ENCODE results near the gene SUSD4.

SUSD4 gene

DNA sequence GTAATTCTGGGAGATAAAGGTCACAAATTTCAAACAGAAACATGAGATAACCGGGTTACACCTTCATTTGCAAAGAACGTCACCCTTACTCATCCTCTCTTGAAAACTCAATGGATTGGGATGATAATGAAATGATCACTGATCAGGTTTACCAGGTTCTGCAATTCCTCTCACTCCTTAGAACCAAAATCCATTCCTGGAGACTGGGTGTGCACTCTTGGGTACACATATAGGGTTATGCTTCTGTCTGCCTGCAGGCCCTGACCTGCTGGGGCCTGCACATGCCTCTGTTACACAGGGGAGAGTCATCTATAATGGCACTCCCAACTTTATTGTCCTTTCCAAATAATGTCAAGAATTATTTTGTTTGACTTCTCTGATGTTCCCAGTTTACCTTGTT, 8.3 kb downstream of the SUSD4 start:
- DNase-seq, result no peak

DNA sequence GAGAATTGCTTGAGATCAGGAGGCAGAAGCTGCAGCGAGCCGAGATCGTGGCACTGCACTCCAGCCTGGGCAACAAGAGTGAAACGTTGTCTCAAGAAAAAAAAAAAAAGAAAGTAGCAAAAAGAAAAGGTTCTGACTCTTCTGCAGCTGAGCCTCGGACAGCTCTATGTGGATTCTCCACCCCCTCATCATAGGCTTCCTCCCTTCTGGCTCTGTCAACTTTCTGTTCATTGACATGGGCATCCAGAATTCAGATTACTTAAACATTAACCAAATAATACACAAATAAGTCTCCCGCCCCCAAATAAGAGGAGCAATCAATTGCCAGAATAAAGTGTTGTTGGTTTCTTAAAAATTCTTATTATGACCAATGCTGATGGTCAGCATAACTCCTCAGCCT, 10.0 kb downstream of the SUSD4 start:
- DNase-seq, result no peak

DNA sequence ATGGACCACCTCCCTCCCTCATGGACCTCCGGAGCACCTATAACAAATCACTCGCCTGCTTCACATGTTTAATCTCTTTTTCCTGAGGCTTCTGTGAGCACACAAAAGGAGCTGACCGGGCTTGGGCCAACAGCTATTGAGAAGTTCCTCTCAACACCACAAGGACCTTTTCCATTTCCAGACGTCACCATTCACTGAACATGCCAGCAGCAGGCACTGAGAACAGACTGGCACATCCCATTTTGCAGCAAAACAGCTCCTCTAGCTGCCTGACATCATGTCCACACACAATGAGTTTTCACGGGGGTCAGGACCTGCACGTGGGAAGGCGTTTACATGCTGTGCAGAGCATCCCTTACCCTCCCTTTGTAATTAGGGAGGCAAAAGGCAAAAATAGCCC, 11.0 kb downstream of the SUSD4 start:
- no peak for DNase-seq

DNA sequence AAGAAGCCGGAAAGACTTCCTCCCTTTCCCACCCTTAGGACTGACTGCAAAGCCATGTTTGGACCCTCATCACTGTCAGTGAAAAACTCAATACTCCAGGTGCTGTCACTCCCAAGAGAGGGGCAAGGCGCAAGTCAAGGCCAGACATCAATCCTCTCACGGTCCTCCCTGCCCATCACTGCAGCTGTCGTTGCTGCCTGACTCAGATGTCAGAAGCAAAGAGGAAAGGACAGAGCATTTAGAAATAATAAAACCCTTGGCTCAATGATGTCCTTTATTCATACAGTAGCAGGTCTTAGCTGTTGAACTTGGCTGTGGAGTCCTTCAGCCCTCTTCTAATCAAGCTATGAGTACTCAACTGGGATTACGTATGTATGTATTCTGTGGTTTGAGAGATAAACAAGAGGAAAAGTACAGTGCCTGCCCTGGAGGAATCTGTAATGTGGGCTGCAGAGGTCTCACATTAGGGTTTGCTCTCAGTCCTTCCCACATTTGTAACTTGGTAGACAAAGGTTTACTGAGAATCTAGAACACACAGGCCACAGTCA, 13.5 kb downstream of the SUSD4 start:
- no peak for DNase-seq

DNA sequence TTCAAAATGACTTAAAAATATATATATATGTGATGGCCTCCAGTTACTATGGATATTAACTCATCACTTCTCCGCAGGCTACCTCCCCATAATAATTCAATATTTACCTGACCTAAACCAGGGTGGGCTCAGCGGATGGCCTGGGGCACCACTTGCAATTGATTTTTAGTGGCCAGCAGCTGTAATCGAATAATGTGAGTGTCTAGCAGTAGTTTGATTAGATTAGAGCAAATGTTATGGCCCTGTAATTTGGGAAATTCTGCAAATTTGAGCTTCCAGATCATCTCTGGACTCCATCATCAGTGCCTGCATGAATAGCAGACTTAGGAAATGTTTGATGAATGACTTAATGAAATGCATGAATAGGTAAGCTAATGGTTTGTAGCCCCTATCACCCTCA, 14.7 kb downstream of the SUSD4 start:
- DNase-seq, result no peak

DNA sequence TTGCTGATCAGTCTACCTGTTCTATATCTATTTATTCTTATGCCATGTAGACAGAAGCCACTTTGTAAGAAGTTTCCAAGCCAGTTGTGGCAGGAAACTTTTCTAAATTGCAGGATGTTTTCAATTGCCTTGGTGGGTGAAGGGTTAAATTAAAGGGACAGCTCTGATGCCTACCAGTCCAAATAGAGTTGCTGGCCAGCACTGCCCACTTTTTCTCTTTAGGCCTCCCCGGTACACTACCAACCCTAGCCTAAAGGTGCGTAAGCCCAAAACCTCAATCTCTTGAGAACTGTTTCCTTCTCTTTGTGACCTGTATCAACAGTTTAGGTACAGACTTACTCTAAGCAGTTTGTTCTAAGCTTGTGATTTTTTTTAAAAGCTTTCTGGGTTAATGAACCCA, 15.5 kb downstream of the SUSD4 start:
- DNase-seq, result no peak

DNA sequence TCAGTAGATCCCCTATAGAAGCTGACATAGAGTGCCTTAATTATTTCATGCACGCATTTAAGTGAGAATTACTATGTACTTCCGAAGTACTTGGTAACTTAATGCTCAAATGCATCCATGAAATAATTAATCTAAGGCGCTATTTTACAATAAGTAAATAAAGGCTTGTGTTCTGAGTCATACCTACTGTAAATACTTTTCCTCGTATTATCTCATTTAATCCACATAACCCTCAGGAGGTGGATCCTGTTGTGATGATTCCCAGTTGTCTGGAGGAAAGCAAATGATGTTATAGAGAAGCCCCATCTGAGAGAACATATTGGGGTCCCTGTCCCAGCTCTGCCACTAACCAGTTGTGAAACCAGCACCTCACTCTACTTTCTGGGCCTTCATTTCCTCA, 16.4 kb downstream of the SUSD4 start:
- DNase-seq, result no peak

DNA sequence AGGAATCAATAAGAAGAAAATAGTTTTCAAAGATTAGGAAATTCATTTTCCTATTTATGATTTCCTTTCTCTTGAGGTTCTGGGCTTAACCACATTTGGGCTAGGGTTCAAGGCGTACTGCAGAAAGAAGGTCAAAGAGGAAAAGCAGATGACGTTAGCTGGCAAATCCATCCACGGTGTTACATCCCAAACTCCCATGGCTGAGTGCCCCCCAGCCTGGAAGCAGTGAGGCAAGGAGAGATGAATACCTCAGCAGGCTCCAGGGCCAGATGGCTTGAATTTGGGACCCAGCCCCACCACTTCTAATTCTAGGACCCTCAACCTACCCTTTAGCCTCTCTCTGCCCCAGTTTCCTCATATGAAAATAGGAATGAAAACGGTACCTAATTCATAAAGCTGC, 17.7 kb downstream of the SUSD4 start:
- DNase-seq, result no peak

DNA sequence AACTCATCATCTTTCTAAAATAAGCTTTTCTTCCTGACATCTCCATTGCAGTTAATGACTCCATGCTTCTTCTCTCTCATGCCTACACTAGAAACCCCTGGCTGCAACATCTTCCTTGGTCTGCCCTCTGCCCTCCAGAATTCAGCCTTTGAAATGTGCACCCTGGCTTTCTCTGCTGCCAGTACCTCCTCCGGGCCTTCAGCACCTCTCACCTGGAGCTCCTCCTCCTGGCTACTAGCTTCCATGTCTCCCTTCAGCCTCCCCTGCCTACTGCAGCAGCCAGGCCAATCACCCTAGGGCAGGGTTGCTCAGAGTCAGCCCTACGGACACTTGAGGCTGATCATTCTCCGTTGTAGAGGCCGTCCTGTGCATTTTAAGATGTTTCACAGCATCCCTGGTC, 18.3 kb downstream of the SUSD4 start:
- no peak for DNase-seq

DNA sequence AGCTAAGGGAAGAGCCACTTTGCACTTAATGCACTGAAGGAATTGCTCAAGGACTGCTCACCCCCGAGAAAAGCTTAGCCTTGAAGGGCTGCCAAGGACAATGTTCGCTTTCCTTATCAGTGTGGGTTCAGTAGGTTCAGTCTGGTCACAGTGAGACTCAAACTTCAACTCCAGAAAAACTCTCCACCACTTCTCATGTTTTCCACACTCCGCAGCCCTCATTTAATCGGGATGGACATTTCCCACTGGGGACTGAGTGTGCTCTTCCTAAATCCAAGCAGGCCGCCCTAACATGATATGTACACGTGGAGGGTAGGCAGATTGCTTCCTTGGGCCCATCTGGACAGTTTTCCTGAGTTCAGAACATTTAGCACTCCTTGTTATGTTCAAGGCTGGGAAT, 19.5 kb downstream of the SUSD4 start:
- no peak for DNase-seq

DNA sequence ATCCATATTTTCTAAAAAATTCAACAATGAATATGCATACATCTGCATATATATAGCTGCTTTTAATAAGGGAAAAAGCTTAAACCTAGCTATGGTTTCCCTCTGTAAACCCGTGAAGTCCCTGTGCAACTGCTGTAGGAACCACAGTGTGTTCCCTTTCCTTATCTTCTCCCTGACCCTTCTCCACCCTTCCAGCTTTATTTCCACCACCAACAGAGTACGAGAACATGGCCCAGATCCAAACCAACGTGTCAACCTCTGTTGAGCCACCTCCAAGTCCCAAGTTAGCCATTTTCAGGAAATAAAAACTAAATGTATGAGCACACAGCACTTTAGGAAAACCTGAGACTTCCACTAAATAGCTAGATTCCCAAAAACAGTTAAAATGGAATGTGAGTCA, 20.3 kb downstream of the SUSD4 start:
- no peak for DNase-seq

DNA sequence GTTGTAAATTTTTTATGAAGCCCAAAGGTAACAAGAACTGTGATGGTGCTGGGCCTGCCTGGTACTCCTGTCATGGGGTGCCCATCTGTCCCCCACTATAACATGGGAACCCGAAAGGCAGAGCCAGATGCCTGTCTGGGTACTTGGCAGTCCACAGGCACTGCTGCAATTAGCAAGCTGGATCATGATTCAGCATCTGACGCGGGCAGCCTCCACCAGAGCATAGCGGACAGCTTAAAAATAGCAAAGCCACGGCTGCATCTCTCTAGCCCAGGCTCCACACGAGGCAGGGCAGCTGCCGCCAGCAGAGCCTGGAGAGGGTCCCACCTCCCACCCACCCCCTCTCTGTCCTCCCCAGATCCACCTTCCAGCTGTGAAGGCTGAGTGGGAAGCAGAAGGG, 22.9 kb downstream of the SUSD4 start:
- no peak for DNase-seq

DNA sequence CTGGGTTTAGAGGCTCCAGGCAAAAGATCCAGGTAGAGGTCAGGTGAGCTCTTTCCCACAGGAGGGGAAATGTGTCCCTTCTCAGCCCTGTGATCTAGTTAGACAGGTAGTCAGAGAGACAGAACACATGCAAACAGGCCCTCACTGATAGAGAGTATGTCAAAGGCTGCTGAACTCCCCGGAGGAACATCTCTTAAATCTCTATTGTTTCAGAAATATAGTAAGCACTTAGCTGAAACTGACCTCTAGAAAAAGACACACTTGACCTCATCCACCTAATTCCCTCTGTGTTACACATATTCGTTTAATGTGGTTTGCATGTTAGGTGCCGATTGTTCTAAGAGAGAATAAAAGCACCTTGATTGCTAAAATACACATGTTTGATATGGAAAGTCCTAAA, 23.3 kb downstream of the SUSD4 start:
- DNase-seq, result no peak

DNA sequence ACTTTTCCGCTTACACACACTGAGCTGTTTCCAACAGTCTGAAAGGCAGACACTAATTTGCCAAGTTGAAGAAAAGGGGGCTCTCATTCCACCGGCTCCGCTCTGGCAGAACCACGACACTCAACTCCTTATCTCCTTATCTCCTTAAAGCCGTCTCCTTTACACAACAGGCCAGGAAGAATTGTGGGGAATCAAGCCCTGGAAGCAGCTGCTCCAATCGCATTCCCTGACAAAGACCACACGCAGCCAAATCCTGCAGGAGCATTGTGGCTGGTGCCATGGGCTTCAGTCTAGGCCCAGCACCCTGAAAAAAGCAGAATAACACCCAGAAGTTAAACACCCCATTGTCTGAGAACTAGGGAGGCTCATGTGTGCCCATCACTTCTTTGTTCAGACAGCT, 24.1 kb downstream of the SUSD4 start:
- no peak for DNase-seq

DNA sequence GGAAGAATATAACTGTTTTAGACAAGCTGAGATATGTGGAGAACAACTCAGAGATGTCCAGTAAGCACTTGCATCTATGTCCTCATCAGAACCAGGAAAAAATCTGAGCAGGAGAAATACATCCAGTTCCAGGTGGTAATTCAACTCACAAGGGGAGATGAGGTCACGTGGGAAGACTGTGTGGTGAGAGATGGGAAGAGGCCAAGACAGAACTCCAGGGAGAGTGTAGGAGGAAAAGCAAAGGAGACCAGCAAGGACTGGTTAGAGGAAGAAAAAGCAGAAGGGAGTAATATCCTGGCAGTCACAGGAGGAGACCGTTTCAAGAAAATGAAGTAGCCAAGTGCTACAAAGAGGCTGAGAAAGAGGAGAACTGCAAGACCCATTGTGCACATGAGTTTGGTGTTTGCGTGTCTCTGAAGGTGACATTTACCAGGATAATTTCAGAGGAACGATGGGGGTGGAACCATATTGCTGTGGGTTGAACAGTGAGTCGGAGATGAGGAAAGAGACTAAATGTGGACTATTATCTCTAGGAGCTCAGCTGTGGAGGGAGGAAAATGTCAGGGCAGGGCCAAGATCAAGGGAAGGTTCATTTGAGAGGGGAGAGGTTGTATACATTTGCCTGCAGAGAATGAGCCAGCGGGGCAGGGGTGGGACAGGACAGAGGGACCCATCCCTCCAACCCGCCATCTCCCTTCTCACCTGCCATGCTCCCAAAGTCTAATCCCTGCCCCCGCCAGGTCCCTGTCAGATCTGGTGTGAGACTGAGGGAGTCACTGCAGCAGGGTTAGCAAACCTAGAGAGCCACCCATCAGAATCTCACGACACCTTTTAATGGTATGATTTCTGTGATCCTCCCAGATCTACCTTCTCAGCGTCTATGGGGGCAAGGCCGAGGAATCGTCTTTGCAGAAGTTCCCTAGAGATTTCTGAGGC, 24.9 kb downstream of the SUSD4 start:
- no peak for DNase-seq

DNA sequence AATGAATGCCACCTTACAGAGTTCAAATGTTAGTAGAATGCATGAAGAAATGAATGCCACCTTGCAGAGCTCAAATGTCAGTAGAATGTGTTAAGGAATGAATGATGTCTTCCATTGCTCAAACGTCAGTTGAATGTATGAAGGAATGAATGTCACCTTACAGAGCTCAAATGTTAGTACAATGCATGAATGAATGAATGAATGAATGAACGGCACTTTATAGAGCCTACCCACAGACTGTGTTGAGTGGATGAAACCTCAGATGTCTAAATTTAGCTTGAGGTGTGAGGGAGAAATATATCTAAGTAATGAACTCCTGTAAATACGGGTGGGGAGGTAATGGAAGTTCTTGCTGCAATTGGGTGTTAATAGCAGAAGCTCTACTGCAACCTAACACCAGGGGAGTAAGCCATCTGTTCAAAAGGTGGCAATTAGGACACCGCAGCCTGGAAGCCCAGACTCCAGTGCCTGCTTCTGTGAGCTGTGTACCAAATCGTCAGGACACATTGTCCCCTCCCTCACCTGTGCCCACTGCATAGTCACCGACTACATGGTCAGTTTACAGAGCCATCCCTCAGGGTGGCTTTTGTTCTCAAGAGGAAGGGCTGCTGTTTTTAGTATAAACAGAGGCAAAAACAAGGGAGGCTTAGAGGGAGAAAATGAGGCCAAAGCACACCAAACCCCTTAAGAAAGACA, 26.7 kb downstream of the SUSD4 start:
- DNase-seq, result no peak

DNA sequence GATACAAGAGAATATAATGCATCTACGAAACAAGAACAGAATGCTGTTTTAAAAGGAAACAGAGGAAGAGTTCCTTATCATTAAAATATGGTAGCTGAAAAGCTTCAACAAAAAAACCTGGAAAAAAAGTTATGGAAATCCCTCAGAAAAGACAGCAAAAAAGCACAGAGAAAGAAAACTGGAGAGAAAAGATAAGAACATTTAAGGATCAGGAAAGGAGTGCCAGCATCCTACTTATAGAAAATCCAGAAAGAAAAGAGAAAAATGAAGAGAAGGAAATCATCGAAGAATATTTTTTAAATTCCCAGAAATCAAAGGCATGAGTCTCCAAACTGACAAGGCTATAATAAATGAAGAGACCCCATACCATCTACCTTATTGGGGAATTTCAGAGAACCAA, 29.8 kb downstream of the SUSD4 start:
- DNase-seq, result no peak

DNA sequence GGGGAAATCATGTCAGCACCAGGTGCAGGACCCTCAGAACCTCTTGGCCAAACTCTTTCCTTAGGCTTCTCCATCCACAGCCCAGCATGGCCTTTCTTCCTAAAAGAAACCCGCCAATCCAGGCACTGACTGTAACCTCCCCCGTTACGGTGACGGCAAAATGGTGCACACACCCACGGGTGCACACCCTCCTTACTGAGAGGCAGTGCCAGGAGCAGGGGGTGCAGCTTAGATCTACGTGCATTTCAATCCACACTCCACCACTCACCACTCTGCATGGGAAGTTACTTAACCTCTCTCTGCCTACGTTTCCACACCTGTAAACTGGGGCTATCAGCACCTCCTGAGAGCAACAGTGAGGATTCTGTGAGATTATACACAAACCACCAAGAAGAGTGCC, 31.0 kb downstream of the SUSD4 start:
- no peak for DNase-seq

DNA sequence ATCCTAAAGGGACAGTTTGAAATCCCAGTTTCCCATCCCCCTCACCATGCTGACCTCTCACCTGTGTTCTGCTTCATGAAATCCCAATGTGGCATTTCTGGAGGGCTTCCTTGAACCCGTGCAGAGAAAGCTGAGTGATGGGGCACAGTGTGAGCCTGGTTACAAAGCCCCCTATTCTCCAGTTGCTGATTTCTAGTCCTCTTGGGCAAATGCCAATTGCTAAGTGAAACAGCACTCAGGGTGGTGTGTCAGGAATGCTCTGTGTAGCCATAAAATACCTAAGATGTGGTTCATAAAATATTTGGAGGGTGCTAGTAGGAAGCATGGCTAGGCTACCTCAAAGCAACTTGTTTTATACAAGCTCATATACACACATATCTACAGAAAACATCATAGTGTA, 32.0 kb downstream of the SUSD4 start:
- DNase-seq, result no peak

DNA sequence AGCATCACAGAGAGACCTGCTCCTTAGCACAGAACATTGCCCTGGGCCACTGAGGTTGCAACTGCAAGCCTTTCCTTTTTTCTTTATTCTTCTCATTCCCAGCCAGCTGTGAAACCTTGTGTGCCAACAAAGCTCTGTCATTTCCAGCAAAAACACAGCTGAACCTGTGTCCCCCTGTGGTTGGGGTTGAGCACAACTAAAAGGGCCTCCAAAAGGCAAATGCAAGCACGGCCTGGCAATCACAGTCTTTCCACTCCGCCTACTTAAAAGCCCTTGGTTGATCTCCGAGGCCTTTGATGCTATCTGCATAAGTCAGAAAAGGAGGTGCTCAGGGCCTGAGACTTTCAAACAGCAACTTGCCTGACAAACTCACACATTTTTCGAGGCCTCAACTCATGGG, 32.7 kb downstream of the SUSD4 start:
- DNase-seq, result no peak

DNA sequence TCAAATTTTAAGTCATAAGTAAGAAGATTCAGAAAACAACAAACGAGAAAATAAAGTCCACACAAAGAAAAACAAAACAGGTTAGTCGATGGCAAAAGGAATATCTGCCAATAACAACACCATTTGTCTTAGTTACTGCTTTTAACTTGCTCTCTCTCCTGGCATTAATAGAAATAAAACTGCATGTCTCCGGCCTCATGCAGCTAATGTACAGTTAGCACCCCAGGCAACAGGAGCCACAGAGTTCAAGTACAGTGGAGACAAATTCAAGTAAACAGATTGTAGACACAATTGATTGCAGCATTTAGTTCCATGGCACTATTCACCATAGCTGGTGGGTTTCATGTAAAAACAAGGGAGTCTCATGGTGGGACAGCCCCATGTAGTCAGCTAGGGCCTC, 33.5 kb downstream of the SUSD4 start:
- no peak for DNase-seq

DNA sequence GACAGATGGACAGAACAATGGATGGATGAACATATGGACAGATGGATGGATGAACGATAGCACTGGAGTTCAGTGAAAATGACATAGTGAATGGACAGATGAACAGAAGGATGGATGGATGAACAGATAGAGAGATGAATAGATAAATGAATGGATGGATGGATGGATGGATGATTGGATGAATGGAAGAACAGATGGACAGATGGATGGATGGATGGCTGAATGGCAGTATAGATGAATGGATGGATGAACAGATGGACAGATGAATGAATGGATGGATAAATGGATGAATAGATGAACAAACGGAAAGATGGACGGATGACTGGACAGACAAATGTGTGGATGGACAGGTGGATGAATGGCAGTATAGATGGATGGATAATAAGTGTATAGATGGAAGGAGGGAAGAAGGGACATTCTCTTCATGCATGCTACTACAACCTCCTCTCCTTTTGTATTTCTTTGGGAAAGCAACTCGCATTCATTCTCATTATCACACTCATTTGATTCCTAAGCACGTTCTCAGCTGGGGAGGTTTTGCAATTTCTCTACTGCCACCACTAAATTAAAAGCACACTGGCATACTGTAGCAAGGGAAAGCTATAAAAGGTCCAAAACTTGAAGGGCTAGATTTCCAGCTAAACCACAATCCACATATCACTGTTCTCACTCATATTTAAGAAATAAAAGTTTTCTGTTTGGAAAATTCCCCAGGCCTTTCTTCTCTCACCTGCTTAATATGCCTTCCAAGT, 34.1 kb downstream of the SUSD4 start:
- DNase-seq, result no peak

DNA sequence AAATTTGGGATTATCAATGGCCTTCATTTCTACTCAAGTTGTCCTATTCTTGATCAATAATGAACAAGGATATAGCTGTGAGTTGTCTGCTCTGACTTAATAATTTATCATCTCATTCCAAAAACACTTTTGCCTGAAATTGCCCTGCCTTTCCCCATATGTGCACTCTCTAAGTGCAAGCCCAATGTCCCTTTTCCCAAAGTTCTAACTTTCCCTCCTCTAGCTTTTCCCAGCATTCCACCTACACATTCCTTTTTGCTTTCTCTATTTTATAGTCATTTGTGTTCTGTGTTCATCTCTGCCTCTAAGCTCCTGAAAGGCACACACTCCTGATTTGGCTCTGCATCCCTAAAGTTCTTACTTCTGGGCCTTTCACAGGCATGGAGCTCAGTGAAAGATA, 34.7 kb downstream of the SUSD4 start:
- no peak for DNase-seq

DNA sequence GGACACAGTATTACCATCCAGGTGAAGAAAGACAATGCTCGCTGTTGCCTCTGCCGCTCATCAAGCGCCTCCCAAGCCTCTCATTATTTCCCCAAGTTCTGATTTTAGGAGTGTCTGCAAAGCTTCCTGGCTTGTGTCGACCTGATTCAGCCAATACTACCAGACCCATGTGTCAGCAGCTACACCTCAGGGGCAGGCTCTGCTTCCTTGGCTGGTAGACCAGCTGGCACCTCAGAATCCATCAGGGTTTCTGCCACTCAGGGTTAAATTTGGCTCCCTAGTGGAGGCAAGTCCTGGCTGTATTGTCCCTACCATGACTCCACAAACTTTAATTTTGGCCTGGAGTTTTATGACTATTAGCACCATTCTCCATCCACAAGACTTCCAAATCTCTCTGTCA, 35.4 kb downstream of the SUSD4 start:
- no peak for DNase-seq

Data from NCI-H524 treated with DMSO at 0.1 percent for 48 hours (cell line).